Measurements from ENCODE around the gene HNRNPK. TPM values are rescaled to one million over a fixed set of nuclear protein-coding genes. Genes with fewer than 3 reads are reported as not detected.

HNRNPK gene
- total and polyA plus RNA-seq, 10 of the 15 experiments (the other 5 are each of a cell fraction or from before 2014, with no cell fraction given) = 235 to 970 (median 652) TPM

- peak; percentile 78 for ATAC-seq
- RAD21 ChIA-PET (ENCODE audit: unreplicated experiment) = interaction anchor here (0.6 to 0.9 kb wide), 3 partner anchors 42 to 1770 kb away, joined by 3 to 4 read pairs (median 3); no protein-coding TSS in a partner anchor
- Histone ChIP-seq H3K9ac (ENCODE audit: control insufficient read depth, insufficient read depth, low read length) (peak overlapping the region; percentile 80), H3K9me3 (replicated peaks; ENCODE audit: control insufficient read depth, insufficient read depth, low read length) (no peaks in the 10 kb centered on the region), H3K4me2 (ENCODE audit: control insufficient read depth, insufficient read depth) (peak overlapping the region; percentile 98), H3K27ac (ENCODE audit: control insufficient read depth, insufficient read depth) (peak overlapping the region; percentile 63), H2AFZ (ENCODE audit: control insufficient read depth, low read depth, low read length) (peak overlapping the region; percentile 91), H3K79me2 (ENCODE audit: control insufficient read depth, insufficient read depth, low read length) (no peaks in the 10 kb centered on the region; the same call in 1 of the 2 replicates), H3K4me1 (ENCODE audit: control insufficient read depth, insufficient read depth, low read length) (no peaks in the 10 kb centered on the region), H3K36me3 (ENCODE audit: control insufficient read depth in 2 of 2, insufficient read depth in 2 of 2, low read length in 1 of 2) (peaks cover 0 to 7% of the 10 kb centered on the region in 2 experiments; a peak in 1 of 4 replicates), H4K20me1 (ENCODE audit: control insufficient read depth, insufficient read depth) (no peaks in the 10 kb centered on the region), H3K27me3 (replicated peaks in 1 of 2; ENCODE audit: control insufficient read depth in 2 of 2, insufficient read depth in 2 of 2, low read length in 1 of 2) (no peaks in the 10 kb centered on the region), H3K4me3 (peak overlapping the region; percentile 85)
- BruUV-seq (replicated peaks) = no TSS peak
- SMC1A ChIA-PET (ENCODE audit: uncharacterized antibody, unreplicated experiment) = interaction anchor here (0.6 to 1.0 kb wide), 4 partner anchors 16 to 329 kb away, joined by 3 to 5 read pairs (median 3); partner anchors contain the start of gene RMI1
- FAIRE-seq = peak; percentile 57
- intact Hi-C loops (cut with micrococcal nuclease; ENCODE audit: unreplicated experiment) (no loop called here), in situ Hi-C loops (cut with MboI) (no loop called here)
- WGBS (ENCODE audit: insufficient coverage, insufficient replicate concordance, low lambda C conversion rate, missing lambda C conversion rate) = under 1% methylated on average over 23 of the region's 23 CpGs
- POLR2A ChIA-PET = interaction anchor here (0.5 to 1.0 kb wide), 3 partner anchors 27 to 1786 kb away, joined by 4 read pairs; no protein-coding TSS in a partner anchor
- no peak for DNase-seq (ENCODE audit: low read depth, low spot score)
- CTCF ChIA-PET = interaction anchor here (0.9 kb wide), 1 partner anchor 35 kb away, joined by 4 read pairs; the partner anchor contains the start of gene KIF27
- TF ChIP-seq RELB (IDR thresholded peaks at IDR 0.05; ENCODE audit: low read depth) (no peak), CREM (IDR thresholded peaks at IDR 0.05; ENCODE audit: low read depth) (0 out of 2 replicates have a peak, but pooled peaks have one; percentile 22), LARP7 (IDR thresholded peaks at IDR 0.05) (0 out of 2 replicates have a peak, but pooled peaks have one; percentile 9), NFYA (IDR thresholded peaks at IDR 0.05; ENCODE audit: borderline replicate concordance, low read depth, low read length) (no peak), SUZ12 (IDR thresholded peaks at IDR 0.05; ENCODE audit: unreplicated experiment) (no peak), PML (IDR thresholded peaks at IDR 0.05; ENCODE audit: low read length) (no peak), CBX5 (IDR thresholded peaks at IDR 0.05; ENCODE audit: low read depth) (no peak), SREBF1 (IDR thresholded peaks at IDR 0.05; ENCODE audit: low read length) (no peak), ZBTB33 (IDR thresholded peaks at IDR 0.05) (no peak), GABPA (IDR thresholded peaks at IDR 0.05; ENCODE audit: low read depth) (no peak), MTA3 (IDR thresholded peaks at IDR 0.05; ENCODE audit: borderline replicate concordance, low read length) (no peak), NR2F1 (conservative IDR thresholded peaks at IDR 0.05) (no peak), ZBTB4 (CRISPR knock-in tag; IDR thresholded peaks at IDR 0.05) (no peak)
- TF ChIP-seq, protein P1, sequence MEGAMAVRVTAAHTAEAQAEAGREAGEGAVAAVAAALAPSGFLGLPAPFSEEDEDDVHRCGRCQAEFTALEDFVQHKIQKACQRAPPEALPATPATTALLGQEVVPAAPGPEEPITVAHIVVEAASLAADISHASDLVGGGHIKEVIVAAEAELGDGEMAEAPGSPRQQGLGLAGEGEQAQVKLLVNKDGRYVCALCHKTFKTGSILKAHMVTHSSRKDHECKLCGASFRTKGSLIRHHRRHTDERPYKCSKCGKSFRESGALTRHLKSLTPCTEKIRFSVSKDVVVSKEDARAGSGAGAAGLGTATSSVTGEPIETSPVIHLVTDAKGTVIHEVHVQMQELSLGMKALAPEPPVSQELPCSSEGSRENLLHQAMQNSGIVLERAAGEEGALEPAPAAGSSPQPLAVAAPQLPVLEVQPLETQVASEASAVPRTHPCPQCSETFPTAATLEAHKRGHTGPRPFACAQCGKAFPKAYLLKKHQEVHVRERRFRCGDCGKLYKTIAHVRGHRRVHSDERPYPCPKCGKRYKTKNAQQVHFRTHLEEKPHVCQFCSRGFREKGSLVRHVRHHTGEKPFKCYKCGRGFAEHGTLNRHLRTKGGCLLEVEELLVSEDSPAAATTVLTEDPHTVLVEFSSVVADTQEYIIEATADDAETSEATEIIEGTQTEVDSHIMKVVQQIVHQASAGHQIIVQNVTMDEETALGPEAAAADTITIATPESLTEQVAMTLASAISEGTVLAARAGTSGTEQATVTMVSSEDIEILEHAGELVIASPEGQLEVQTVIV (IDR thresholded peaks at IDR 0.05; ENCODE audit: borderline replicate concordance, partially characterized antibody) = no peak
- TF ChIP-seq, protein P2, sequence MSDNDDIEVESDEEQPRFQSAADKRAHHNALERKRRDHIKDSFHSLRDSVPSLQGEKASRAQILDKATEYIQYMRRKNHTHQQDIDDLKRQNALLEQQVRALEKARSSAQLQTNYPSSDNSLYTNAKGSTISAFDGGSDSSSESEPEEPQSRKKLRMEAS (IDR thresholded peaks at IDR 0.05; ENCODE audit: low read depth, low read length) = peak; percentile 46; the same call in 1 of the 2 replicates
These were observed 24.0 kb downstream of the HNRNPK start for GRCh38 chr9:83956086-83956435.
